ENCODE results near the gene RNU7-1.

GRCh38 chr12:6943389-6943721 lies 261 bp upstream of the RNU7-1 start:
- TF ChIP-seq POLR2A (IDR thresholded peaks at IDR 0.05) (no peak), CTCF (IDR thresholded peaks at IDR 0.05) (no peak)
